ENCODE data around the gene COL17A1.

COL17A1 gene

GRCh38 chr10:104034401-104035193 lies 51.1 kb downstream of the COL17A1 start:
- Histone ChIP-seq H2AK5ac (ENCODE audit: low read length, severe bottlenecking) (no peak overlapping the region), H2AFZ (ENCODE audit: low read depth, low read length) (no peak overlapping the region), H3K4me3 (ENCODE audit: insufficient read depth in 1 of 2, low read depth in 1 of 2, low read length in 2 of 2) (no peak overlapping the region), H4K91ac (ENCODE audit: low read length) (no peak overlapping the region), H3K79me1 (replicated peaks; ENCODE audit: low read length, poor library complexity, severe bottlenecking) (peaks cover 9% of the 10 kb centered on the region), H3K4me1 (ENCODE audit: control insufficient read depth, insufficient read depth, low read depth, low read length) (peaks cover 3% of the 10 kb centered on the region), H2BK12ac (ENCODE audit: low read length in 2 of 2) (no peak overlapping the region), H4K8ac (ENCODE audit: low read length) (no peak overlapping the region), H3K14ac (ENCODE audit: low read length in 2 of 2) (no peak overlapping the region), H3K18ac (ENCODE audit: low read depth in 1 of 2, low read length in 2 of 2) (no peak overlapping the region), H2BK120ac (ENCODE audit: low read depth, low read length) (no peak overlapping the region), H3K27me3 (ENCODE audit: control insufficient read depth in 1 of 2, insufficient read depth in 1 of 2, low read length in 2 of 2) (no peaks in the 10 kb centered on the region), H3K4me2 (ENCODE audit: low read length, poor library complexity, severe bottlenecking) (no peak overlapping the region), H2BK5ac (ENCODE audit: low read depth, low read length, poor library complexity, severe bottlenecking) (no peak overlapping the region), H3K9ac (ENCODE audit: low read length) (peak overlapping the region; percentile 30), H3K36me3 (ENCODE audit: control insufficient read depth in 1 of 2, insufficient read depth in 2 of 2, low read depth in 1 of 2, low read length in 2 of 2) (peaks cover 29 to 38% of the 10 kb centered on the region in 2 experiments), H3K9me3 (ENCODE audit: control insufficient read depth, low read length) (no peaks in the 10 kb centered on the region), H2BK15ac (ENCODE audit: low read depth, poor library complexity, severe bottlenecking) (no peak overlapping the region), H3K4ac (ENCODE audit: low read depth in 1 of 2, low read length in 2 of 2) (no peak overlapping the region), H3K23ac (ENCODE audit: low read length in 2 of 2) (no peak overlapping the region), H3K27ac (ENCODE audit: low read length, poor library complexity, severe bottlenecking) (no peak overlapping the region)
- no peak for DNase-seq
- 87% methylated on average over 22 of the region's 23 CpGs for WGBS

GRCh38 chr10:104033966-104034365 lies 51.7 kb downstream of the COL17A1 start:
- no peak overlapping the region for H2BK12ac ChIP-seq (ENCODE audit: low read length in 2 of 2)
- DNase-seq: no peak
- 87% methylated on average over 11 of the region's 11 CpGs for WGBS

GRCh38 chr10:104033401-104033930 lies 52.2 kb downstream of the COL17A1 start:
- no peaks in the 10 kb centered on the region for H3K9me3 ChIP-seq (ENCODE audit: control insufficient read depth, low read length)
- H3K14ac ChIP-seq (ENCODE audit: low read length in 2 of 2): no peak overlapping the region
- no peaks in the 10 kb centered on the region for H3K27me3 ChIP-seq (ENCODE audit: control insufficient read depth in 1 of 2, insufficient read depth in 1 of 2, low read length in 2 of 2)
- H3K4me1 ChIP-seq (ENCODE audit: control insufficient read depth, insufficient read depth, low read depth, low read length): peaks cover 3% of the 10 kb centered on the region
- H2AK5ac ChIP-seq (ENCODE audit: low read length, severe bottlenecking): no peak overlapping the region
- H2BK120ac ChIP-seq (ENCODE audit: low read depth, low read length): no peak overlapping the region
- WGBS: 86% methylated on average over 12 of the region's 12 CpGs
- no peak overlapping the region for H3K4me3 ChIP-seq (ENCODE audit: insufficient read depth in 1 of 2, low read depth in 1 of 2, low read length in 2 of 2)
- no peak overlapping the region for H3K9ac ChIP-seq (ENCODE audit: low read length)
- H3K18ac ChIP-seq (ENCODE audit: low read depth in 1 of 2, low read length in 2 of 2): no peak overlapping the region
- H4K91ac ChIP-seq (ENCODE audit: low read length): no peak overlapping the region
- no peak overlapping the region for H3K4ac ChIP-seq (ENCODE audit: low read depth in 1 of 2, low read length in 2 of 2)
- H3K27ac ChIP-seq (ENCODE audit: low read length, poor library complexity, severe bottlenecking): no peak overlapping the region
- peaks cover 29 to 43% of the 10 kb centered on the region in 2 experiments for H3K36me3 ChIP-seq (ENCODE audit: control insufficient read depth in 1 of 2, insufficient read depth in 2 of 2, low read depth in 1 of 2, low read length in 2 of 2)
- no peak for DNase-seq
- no peak overlapping the region for H2BK12ac ChIP-seq (ENCODE audit: low read length in 2 of 2)
- H3K79me1 ChIP-seq (replicated peaks; ENCODE audit: low read length, poor library complexity, severe bottlenecking): peaks cover 11% of the 10 kb centered on the region
- H2AFZ ChIP-seq (ENCODE audit: low read depth, low read length): no peak overlapping the region
- no peak overlapping the region for H3K4me2 ChIP-seq (ENCODE audit: low read length, poor library complexity, severe bottlenecking)
- no peak overlapping the region for H4K8ac ChIP-seq (ENCODE audit: low read length)
- no peak overlapping the region for H2BK15ac ChIP-seq (ENCODE audit: low read depth, poor library complexity, severe bottlenecking)
- H2BK5ac ChIP-seq (ENCODE audit: low read depth, low read length, poor library complexity, severe bottlenecking): no peak overlapping the region
- no peak overlapping the region for H3K23ac ChIP-seq (ENCODE audit: low read length in 2 of 2)

More at GRCh38 chr10:104033966-104034365, 51.7 kb downstream of the COL17A1 start:
- Histone ChIP-seq H3K79me1 (replicated peaks; ENCODE audit: low read length, poor library complexity, severe bottlenecking) (peaks cover 11% of the 10 kb centered on the region), H3K4me2 (ENCODE audit: low read length, poor library complexity, severe bottlenecking) (no peak overlapping the region), H2AFZ (ENCODE audit: low read depth, low read length) (no peak overlapping the region), H2AK5ac (ENCODE audit: low read length, severe bottlenecking) (no peak overlapping the region), H3K27me3 (ENCODE audit: control insufficient read depth in 1 of 2, insufficient read depth in 1 of 2, low read length in 2 of 2) (no peaks in the 10 kb centered on the region), H4K8ac (ENCODE audit: low read length) (no peak overlapping the region), H3K4ac (ENCODE audit: low read depth in 1 of 2, low read length in 2 of 2) (no peak overlapping the region), H3K18ac (ENCODE audit: low read depth in 1 of 2, low read length in 2 of 2) (no peak overlapping the region), H3K36me3 (ENCODE audit: control insufficient read depth in 1 of 2, insufficient read depth in 2 of 2, low read depth in 1 of 2, low read length in 2 of 2) (peaks cover 29 to 38% of the 10 kb centered on the region in 2 experiments), H2BK120ac (ENCODE audit: low read depth, low read length) (no peak overlapping the region), H3K14ac (ENCODE audit: low read length in 2 of 2) (no peak overlapping the region), H3K4me3 (ENCODE audit: insufficient read depth in 1 of 2, low read depth in 1 of 2, low read length in 2 of 2) (no peak overlapping the region), H2BK15ac (ENCODE audit: low read depth, poor library complexity, severe bottlenecking) (no peak overlapping the region), H3K23ac (ENCODE audit: low read length in 2 of 2) (no peak overlapping the region), H3K9me3 (ENCODE audit: control insufficient read depth, low read length) (no peaks in the 10 kb centered on the region), H4K91ac (ENCODE audit: low read length) (no peak overlapping the region), H2BK5ac (ENCODE audit: low read depth, low read length, poor library complexity, severe bottlenecking) (no peak overlapping the region), H3K4me1 (ENCODE audit: control insufficient read depth, insufficient read depth, low read depth, low read length) (peaks cover 3% of the 10 kb centered on the region), H3K9ac (ENCODE audit: low read length) (no peak overlapping the region), H3K27ac (ENCODE audit: low read length, poor library complexity, severe bottlenecking) (no peak overlapping the region)

- no peak overlapping the region for H2AFZ ChIP-seq (ENCODE audit: low read depth, low read length)
- H3K4me2 ChIP-seq (ENCODE audit: low read length, poor library complexity, severe bottlenecking): no peak overlapping the region
- no peak overlapping the region for H3K4me3 ChIP-seq (ENCODE audit: insufficient read depth in 1 of 2, low read depth in 1 of 2, low read length in 2 of 2)
- no peak overlapping the region for H2BK12ac ChIP-seq (ENCODE audit: low read length in 2 of 2)
- peaks cover 11% of the 10 kb centered on the region for H3K79me1 ChIP-seq (replicated peaks; ENCODE audit: low read length, poor library complexity, severe bottlenecking)
- no peak overlapping the region for H3K9ac ChIP-seq (ENCODE audit: low read length)
- no peaks in the 10 kb centered on the region for H3K27me3 ChIP-seq (ENCODE audit: control insufficient read depth in 1 of 2, insufficient read depth in 1 of 2, low read length in 2 of 2)
- H2BK15ac ChIP-seq (ENCODE audit: low read depth, poor library complexity, severe bottlenecking): no peak overlapping the region
- no peak overlapping the region for H3K18ac ChIP-seq (ENCODE audit: low read depth in 1 of 2, low read length in 2 of 2)
- H4K8ac ChIP-seq (ENCODE audit: low read length): peak overlapping the region; percentile 16
- no peak overlapping the region for H2BK5ac ChIP-seq (ENCODE audit: low read depth, low read length, poor library complexity, severe bottlenecking)
- H3K36me3 ChIP-seq (ENCODE audit: control insufficient read depth in 1 of 2, insufficient read depth in 2 of 2, low read depth in 1 of 2, low read length in 2 of 2): peaks cover 29 to 54% of the 10 kb centered on the region in 2 experiments
- H4K91ac ChIP-seq (ENCODE audit: low read length): no peak overlapping the region
- H3K4ac ChIP-seq (ENCODE audit: low read depth in 1 of 2, low read length in 2 of 2): no peak overlapping the region
- no peak overlapping the region for H2AK5ac ChIP-seq (ENCODE audit: low read length, severe bottlenecking)
- no peak overlapping the region for H2BK120ac ChIP-seq (ENCODE audit: low read depth, low read length)
- H3K14ac ChIP-seq (ENCODE audit: low read length in 2 of 2): no peak overlapping the region
- no peak overlapping the region for H3K23ac ChIP-seq (ENCODE audit: low read length in 2 of 2)
- no peaks in the 10 kb centered on the region for H3K9me3 ChIP-seq (ENCODE audit: control insufficient read depth, low read length)
- no peak overlapping the region for H3K27ac ChIP-seq (ENCODE audit: low read length, poor library complexity, severe bottlenecking)
- 88% methylated on average over 7 of the region's 7 CpGs for WGBS
- no peak for DNase-seq
- H3K4me1 ChIP-seq (ENCODE audit: control insufficient read depth, insufficient read depth, low read depth, low read length): peaks cover 3% of the 10 kb centered on the region
These were observed 53.4 kb downstream of the COL17A1 start for GRCh38 chr10:104032144-104032775.
